ENCODE data around the gene C1GALT1C1.
"Not testable (repeated sequence)": the region's sequence is repeated elsewhere in the genome, so short reads cannot be mapped to it uniquely, and the experiment has no call there.

The C1GALT1C1 gene

DNA sequence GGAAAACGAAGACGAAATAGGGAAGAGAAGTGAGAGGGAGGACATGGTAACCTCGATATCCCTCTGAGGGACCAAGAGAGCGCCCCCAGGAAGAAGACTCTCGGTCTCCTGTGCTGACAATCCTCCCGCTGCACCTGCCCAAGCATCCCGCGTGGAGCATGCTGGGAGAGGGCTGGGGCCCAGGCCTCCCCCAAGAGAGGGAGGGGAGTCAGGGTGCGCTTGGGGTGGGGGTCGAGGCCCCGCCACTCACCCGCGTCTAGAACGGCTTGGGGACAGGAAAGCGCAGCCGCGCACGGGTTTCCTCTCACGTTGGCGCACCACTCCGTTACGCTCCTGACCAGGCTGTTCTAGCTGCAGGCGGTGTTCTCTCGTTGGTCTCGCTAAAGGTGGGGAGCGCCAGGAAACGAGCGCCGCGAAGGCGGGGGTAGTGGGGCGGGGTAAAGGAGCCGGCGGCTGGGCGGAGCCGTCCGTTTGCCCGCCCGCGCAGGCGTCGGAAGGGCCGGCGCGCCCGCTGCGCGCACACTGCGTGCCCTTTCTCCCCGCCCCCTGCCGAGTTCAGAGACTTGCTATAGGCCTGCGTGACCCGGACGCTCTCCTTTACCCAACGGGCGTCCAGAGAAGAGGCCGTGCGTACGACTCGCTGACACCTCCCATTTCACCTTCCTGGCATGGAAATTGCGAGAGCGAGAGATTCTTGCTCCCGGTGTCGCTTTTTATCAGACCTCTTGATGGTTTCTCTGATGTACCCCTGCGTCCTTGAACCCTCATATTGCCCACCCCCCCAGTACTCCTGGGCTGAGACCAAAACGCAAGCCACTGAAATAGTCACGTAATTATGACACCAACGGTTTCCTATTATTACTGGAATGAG is at the start of gene C1GALT1C1:
TSS of gene C1GALT1C1 (minus strand) at position 388 of the 871 bp plus-strand sequence. CDS start 2,888 bp downstream, outside the sequence.
- DNase-seq, result peak; percentile 94

GRCh38 chrX:120677004-120677652 is 47.3 kb upstream of the C1GALT1C1 start:
- DNase-seq, result no peak

- no peak for DNase-seq
Observed at GRCh38 chrX:120672841-120673530, 43.1 kb upstream of the C1GALT1C1 start.

GRCh38 chrX:120672389-120672788 is 42.5 kb upstream of the C1GALT1C1 start:
- DNase-seq, result no peak

- DNase-seq, result no peak
Observed at GRCh38 chrX:120671963-120672362, 42.1 kb upstream of the C1GALT1C1 start.

DNA sequence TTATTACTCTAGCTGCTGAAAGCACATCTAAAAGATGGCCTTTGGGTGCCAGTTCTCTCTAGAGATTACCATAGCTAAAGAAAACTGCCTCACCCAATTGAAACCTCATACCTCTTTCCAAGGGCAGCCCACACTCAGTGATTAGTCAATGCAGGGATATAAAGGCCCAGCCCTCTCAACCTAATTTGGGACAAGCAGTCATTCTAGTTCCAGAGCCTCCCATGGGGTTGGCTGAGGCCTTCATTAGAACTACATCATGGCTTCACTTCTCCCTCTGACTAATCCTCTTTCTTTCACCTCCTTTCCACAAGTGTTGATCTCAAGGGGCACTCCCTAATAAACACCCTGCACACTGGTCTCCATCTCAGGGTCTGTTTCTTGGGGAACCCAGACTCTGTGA is 38.5 kb upstream of the C1GALT1C1 start:
- no peak for DNase-seq

- not testable (repeated sequence) for DNase-seq
Observed at GRCh38 chrX:120664535-120664934, 34.7 kb upstream of the C1GALT1C1 start.

GRCh38 chrX:120664081-120664480 is 34.2 kb upstream of the C1GALT1C1 start:
- DNase-seq, result peak in 1 of 2 donors; percentile 39

DNA sequence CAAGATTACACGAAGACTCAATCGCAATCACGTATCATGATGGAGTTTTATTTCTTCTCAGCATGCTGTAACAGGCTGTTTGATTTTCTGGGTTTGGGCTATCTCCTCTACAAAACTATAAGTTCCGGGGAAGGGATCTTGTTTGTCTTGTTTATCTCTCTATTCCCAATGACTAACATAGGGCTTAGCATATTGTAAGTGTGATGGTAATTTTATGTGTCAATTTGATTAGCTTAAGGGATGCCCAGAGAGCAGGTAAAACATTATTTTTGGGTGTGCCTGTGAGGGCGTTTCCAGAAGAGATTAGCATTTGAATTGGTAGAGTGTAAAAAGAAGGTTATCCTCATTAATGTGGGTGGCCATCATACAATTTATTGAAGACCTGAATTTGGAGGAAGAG is 32.8 kb upstream of the C1GALT1C1 start:
- no peak for DNase-seq

GRCh38 chrX:120660637-120661036 is 30.8 kb upstream of the C1GALT1C1 start:
- no peak for DNase-seq

GRCh38 chrX:120653000-120653399 is 23.1 kb upstream of the C1GALT1C1 start:
- DNase-seq, result no peak

DNA sequence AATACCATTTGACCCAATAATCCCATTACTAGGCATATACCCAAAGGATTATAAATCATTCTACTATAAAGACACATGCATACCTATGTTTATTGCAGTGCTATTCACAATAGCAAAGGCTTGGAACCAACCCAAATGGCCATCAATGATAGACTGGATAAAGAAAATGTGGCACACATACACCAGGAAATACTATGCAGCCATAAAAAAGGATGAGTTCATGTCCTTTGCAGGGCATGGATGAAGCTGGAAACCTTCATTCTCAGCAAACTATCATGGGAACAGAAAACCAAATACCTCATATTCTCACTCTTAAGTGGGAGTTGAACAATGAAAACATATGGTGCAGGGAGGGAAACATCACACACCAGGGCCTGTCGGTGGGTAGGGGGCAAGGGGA is 22.4 kb upstream of the C1GALT1C1 start:
- DNase-seq, result not testable (repeated sequence)

DNA sequence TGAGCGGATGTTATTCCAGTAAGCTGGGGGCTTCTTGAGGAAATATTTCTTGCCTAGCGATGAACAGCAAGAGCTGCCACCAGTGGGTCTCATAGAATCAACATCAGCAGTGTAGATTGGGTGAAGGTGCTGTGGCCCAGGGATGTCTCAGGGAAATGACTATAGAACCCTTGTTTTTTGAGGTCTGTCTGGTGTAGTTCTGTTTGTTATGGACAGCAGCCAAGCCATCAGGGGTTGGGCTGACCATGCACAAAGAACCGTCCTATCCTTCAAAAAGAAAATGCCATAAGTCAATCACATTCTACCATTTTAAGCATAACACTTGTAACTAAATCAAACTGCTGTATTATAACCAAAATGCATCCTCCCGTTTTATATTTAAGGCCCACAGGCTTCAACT is 17.3 kb upstream of the C1GALT1C1 start:
- no peak for DNase-seq

- no peak for DNase-seq
Observed at GRCh38 chrX:120642871-120643270, 13.0 kb upstream of the C1GALT1C1 start.

DNA sequence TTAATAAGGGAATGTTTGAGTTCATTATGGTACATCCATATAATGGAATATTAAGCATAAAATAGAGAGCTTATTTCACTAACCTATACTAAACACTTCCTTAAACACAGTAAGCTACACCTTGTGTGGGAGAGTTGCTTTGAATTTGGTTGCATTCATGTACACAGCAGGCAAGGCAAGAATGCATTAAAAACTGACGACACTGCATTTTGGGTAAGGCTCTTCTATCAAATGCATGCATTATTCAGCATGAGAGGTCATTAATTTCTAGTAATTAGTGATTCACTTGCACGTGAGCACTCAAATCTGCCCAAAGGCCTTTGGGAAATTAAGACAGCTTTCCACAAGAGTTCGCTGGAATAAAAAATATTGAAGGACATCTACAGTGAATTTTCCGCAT is 8.8 kb upstream of the C1GALT1C1 start:
- DNase-seq, result no peak

DNA sequence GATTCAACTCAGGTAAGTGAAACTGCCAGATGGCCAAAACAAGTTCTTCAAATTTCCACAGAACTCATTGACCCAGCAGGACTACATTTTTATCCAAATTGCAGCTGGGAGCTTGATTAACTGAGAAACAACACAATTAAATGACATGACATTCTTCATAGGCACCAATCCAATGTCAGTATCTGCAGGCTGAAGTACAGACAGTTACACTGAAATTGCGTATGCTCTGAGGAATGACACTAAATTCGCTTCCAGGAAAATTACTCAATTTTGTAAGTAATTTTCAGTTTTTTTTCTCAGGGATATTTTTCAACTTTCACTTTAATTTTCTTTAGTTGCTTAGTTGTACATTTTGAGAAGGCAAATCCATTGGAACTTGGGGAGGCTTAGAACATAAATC is 4.5 kb downstream of the C1GALT1C1 start:
- no peak for DNase-seq

GRCh38 chrX:120617996-120618630 is 11.7 kb downstream of the C1GALT1C1 start:
- no peak for DNase-seq

DNA sequence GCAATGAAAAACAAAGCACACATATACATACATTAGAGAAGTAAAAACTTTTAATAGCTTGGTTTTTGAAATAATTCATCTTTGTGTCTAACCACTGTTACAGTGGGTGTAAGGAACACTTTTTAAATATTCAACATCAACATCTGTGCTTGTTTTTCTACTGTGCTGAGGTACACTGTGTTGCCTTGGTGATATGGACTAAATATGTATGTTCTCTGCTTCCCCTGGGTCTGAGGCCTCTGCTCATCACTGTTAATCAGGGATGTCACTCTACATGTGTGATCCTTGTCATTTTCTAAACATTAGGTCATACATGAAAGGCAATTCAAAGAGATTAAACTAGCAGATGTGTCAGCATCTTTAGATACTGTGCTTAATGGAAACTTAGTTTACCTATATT is 15.0 kb downstream of the C1GALT1C1 start:
- DNase-seq, result no peak

- DNase-seq, result no peak
Observed at GRCh38 chrX:120612086-120612485, 17.8 kb downstream of the C1GALT1C1 start.

- DNase-seq, result peak; percentile 48 to 63
Observed at GRCh38 chrX:120604361-120604782, 25.5 kb downstream of the C1GALT1C1 start.

DNA sequence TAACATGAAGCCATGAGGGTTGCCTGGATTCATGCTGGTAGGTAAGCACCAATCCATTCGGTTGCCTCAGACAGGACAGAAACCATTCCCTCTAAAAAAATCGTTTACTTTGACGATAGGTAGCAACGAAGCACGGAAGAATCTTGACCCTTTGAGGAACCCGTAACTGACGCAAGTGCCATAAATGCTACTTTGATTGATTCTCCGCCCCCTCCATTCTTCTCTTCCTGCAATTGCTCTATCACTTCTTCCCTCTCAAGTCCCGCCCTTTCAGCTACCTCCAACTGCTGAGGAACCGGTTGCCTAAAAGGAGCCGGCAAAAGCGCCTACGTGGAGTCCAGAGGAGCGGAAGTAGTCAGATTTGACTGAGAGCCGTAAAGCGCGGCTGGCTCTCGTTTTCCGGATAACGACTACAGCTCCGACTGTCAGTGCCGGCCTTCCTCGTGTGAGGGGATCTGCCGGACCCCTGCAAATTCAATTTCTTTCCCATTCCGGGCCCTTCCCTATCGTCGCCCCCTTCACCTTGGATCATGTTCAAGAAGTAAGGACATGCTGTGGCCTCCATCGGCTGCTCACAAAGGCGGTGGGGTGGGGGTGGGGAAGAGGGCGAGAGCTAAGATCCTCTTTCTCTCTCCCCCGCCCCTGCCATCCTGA is 26.0 kb downstream of the C1GALT1C1 start, which contains the start of gene MCTS1:
TSS of gene MCTS1 (plus strand) at position 395 of the 654 bp plus-strand sequence. CDS start at position 531, 136 bp downstream.
- peak; percentile 90 to 92 for DNase-seq

- no peak for DNase-seq
Observed at GRCh38 chrX:120585702-120586101, 44.2 kb downstream of the C1GALT1C1 start.

Data from CD4-positive, alpha-beta T cell treated with Interleukin-4 for 1 hour (primary cell).